CD4-positive, alpha-beta T cell (primary cell): ENCODE results near the gene ST6GAL1. TPM values are rescaled to one million over a fixed set of nuclear protein-coding genes. Genes with fewer than 3 reads are reported as not detected.

Source experiments
- ATAC-seq: fragments of 200-7000 bp; cut with Tn5 transposase; one replicate; pipeline ENCODE4 v1.10.0; 2022; ENCODE audit warnings: mild to moderate bottlenecking; ENCODE audit not compliant: poor library complexity
- CTCF ChIA-PET: fragments of 350-600 bp; sonication (Branson Sonifier 250); formaldehyde crosslinking; loops from one replicate; lab custom pipeline; 2021; ENCODE audit warnings: antibody characterized with exemption, inconsistent platforms; lab: Charles Lee
- POLR2A ChIA-PET: fragments of 350-600 bp; sonication (Branson Sonifier 250); formaldehyde crosslinking; loops from one replicate; lab custom pipeline; 2021; ENCODE audit warnings: antibody characterized with exemption, inconsistent platforms; lab: Charles Lee
- DNase-seq, 14 experiments: peaks; one replicate each; pipeline ENCODE4 v3.0.0-alpha.2; 2013 to 2020; ENCODE audit warnings: mixed read lengths in 2 of 14
- H3K27ac ChIP-seq, 2 donors: one replicate each; pipeline versions ENCODE4 v1.5.1 to v1.7.0; 2013; ENCODE audit warnings: low read length in 2 of 2, low read depth in 1 of 2, mild to moderate bottlenecking in 1 of 2
- H3K27me3 ChIP-seq, 2 experiments: 1 replicate in 1 of 2; 2 replicates in 1 of 2; pipeline versions ENCODE4 v1.6.1 to v1.7.0; 2013; ENCODE audit warnings: low read length in 2 of 2, control low read depth in 1 of 2, mild to moderate bottlenecking in 1 of 2, moderate library complexity in 1 of 2; ENCODE audit not compliant: insufficient read depth in 2 of 2, control insufficient read depth in 1 of 2
- H3K36me3 ChIP-seq: one replicate; pipeline ENCODE4 v1.6.1; 2013; ENCODE audit warnings: low read length, control low read depth; ENCODE audit not compliant: insufficient read depth
- H3K4me1 ChIP-seq: one replicate; pipeline ENCODE4 v1.6.1; 2013; ENCODE audit warnings: low read length, control low read depth; ENCODE audit not compliant: insufficient read depth
- H3K4me3 ChIP-seq: one replicate; pipeline ENCODE4 v1.5.1; 2013; ENCODE audit warnings: mild to moderate bottlenecking, low read length, moderate library complexity
- H3K9me3 ChIP-seq, 2 experiments: 1 replicate in 1 of 2; 2 replicates in 1 of 2; pipeline versions ENCODE4 v1.6.1 to v1.7.0; 2013; ENCODE audit warnings: low read length in 2 of 2, mild to moderate bottlenecking in 2 of 2, control low read depth in 1 of 2, moderate library complexity in 1 of 2; ENCODE audit not compliant: control insufficient read depth in 1 of 2, insufficient read depth in 1 of 2
- H3K27ac Mint-ChIP-seq: one replicate; pipeline ENCODE4 v1.8.0; 2020; ENCODE audit warnings: mixed read lengths
- H3K27me3 Mint-ChIP-seq: one replicate; pipeline ENCODE4 v1.8.0; 2021; ENCODE audit warnings: mixed read lengths
- H3K36me3 Mint-ChIP-seq: one replicate; pipeline ENCODE4 v1.8.0; 2021; ENCODE audit warnings: low read depth, mixed read lengths
- H3K4me1 Mint-ChIP-seq: one replicate; pipeline ENCODE4 v1.8.0; 2021; ENCODE audit warnings: low read depth, mixed read lengths
- H3K4me3 Mint-ChIP-seq: one replicate; pipeline ENCODE4 v1.8.0; 2020; ENCODE audit warnings: mild to moderate bottlenecking, mixed read lengths
- H3K9me3 Mint-ChIP-seq: one replicate; pipeline ENCODE4 v1.8.0; 2020; ENCODE audit warnings: mixed read lengths
- intact Hi-C, 2 experiments: fragments of 100-400 bp; cut with DNase I in 1 of 2; cut with micrococcal nuclease in 1 of 2; formaldehyde crosslinking; loops; one replicate each; pipeline versions ENCODE4 v1.15.1 to v1.9.0; 2023 to 2025; cut with DNase I, micrococcal nuclease
- total RNA-seq, 174 experiments: library from RNA in 2 of 174; stranded (reverse) in 2 of 174; gene quantifications; one replicate each; pipeline ENCODE4 v1.2.3 and lab custom pipeline; 2021 to 2026
- TF ChIP-seq, protein P1 (sequence below): fragments of 200-600 bp; IDR thresholded peaks from one replicate; pipeline ENCODE4 v1.8.0; 2022; ENCODE audit warnings: antibody characterized with exemption, mild to moderate bottlenecking

The ST6GAL1 gene
- total RNA-seq, 2 experiments from 2014 or later = 27.6 to 29.1 TPM

DNA sequence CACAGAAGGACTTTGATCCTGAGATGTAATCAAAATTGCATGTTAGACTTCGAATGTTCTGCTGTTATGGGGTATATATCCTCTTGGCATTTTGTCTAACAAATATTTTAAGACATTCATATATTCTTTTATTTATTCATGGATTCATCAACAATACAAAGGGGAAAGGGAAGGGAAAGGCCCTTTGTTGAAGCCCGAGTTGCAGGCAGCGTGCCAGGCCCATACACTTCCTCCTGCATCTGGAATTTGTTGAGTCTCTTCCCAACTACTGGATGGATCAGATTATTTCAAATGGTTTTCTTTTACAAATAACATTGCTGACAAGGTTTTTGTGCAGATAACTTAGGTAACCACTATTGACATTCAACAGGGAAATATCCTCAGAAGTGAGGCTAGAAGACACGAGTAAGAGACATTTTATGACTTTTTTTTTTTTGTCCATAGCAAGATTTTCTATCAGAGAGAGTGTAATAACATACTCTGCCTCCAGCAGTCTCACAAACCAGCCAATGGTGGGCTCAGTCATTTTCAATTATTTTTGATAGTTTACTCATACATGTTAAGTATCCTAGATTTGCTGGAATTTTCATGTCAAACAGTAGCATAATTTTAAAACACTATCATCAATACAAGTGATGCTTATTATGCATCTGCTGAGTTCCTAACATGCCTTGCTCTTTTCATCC is 114.7 kb downstream of the ST6GAL1 start:
- Histone ChIP-seq H3K4me3 (no peak overlapping the region), H3K9me3 (no peaks in the 10 kb centered on the region), H3K27ac (no peak overlapping the region), H3K36me3 (peaks cover 79% of the 10 kb centered on the region), H3K27me3 (no peaks in the 10 kb centered on the region), H3K4me1 (peaks cover 66% of the 10 kb centered on the region)
- intact Hi-C loops = loop anchor here in 1 of 2 experiments (5.0 kb wide), 1 partner anchor 43 kb away; no protein-coding TSS in a partner anchor
- CTCF ChIA-PET = interaction anchor here (0.9 kb wide), 1 partner anchor 17 kb away, joined by 4 read pairs; no protein-coding TSS in a partner anchor
- no peaks in the 10 kb centered on the region for H3K9me3 Mint-ChIP-seq
- POLR2A ChIA-PET = interaction anchor here (0.9 to 12.6 kb wide), 5 partner anchors 16 to 195 kb away, joined by 3 to 180 read pairs (median 4); partner anchors contain the start of gene RPL39L
- TF ChIP-seq, protein P1, sequence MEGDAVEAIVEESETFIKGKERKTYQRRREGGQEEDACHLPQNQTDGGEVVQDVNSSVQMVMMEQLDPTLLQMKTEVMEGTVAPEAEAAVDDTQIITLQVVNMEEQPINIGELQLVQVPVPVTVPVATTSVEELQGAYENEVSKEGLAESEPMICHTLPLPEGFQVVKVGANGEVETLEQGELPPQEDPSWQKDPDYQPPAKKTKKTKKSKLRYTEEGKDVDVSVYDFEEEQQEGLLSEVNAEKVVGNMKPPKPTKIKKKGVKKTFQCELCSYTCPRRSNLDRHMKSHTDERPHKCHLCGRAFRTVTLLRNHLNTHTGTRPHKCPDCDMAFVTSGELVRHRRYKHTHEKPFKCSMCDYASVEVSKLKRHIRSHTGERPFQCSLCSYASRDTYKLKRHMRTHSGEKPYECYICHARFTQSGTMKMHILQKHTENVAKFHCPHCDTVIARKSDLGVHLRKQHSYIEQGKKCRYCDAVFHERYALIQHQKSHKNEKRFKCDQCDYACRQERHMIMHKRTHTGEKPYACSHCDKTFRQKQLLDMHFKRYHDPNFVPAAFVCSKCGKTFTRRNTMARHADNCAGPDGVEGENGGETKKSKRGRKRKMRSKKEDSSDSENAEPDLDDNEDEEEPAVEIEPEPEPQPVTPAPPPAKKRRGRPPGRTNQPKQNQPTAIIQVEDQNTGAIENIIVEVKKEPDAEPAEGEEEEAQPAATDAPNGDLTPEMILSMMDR = no peak
- ATAC-seq (no peak), DNase-seq (no peak)
- H3K27ac Mint-ChIP-seq = peak overlapping the region; percentile 93
- H3K36me3 Mint-ChIP-seq = peaks cover 93% of the 10 kb centered on the region
- no peaks in the 10 kb centered on the region for H3K27me3 Mint-ChIP-seq
- H3K4me3 Mint-ChIP-seq = peak overlapping the region; percentile 40
- H3K4me1 Mint-ChIP-seq = peaks cover 96% of the 10 kb centered on the region

DNA sequence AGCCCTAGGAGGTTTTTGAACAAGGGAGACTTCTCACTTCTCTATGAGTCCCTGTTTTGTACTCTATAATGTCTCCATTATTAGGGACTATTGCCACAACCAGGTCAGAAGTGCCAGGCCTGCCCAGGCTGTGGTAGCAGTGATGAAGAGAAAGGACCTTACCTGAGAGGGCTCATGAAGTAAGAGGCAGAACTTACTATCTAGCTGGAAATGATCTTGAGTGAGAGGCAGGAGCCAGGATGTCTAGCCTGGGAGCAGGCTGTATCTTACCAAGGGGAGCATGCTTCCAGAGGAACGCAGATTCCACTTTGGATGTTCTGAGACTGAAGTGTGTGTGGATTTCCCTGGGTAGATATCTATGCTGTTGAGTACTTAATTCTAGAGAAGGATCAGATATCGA is 115.7 kb downstream of the ST6GAL1 start:
- POLR2A ChIA-PET = interaction anchor here (0.5 to 12.6 kb wide), 4 partner anchors 17 to 1115 kb away, joined by 3 to 180 read pairs (median 4); no protein-coding TSS in a partner anchor
- TF ChIP-seq, protein P1 = no peak

DNA sequence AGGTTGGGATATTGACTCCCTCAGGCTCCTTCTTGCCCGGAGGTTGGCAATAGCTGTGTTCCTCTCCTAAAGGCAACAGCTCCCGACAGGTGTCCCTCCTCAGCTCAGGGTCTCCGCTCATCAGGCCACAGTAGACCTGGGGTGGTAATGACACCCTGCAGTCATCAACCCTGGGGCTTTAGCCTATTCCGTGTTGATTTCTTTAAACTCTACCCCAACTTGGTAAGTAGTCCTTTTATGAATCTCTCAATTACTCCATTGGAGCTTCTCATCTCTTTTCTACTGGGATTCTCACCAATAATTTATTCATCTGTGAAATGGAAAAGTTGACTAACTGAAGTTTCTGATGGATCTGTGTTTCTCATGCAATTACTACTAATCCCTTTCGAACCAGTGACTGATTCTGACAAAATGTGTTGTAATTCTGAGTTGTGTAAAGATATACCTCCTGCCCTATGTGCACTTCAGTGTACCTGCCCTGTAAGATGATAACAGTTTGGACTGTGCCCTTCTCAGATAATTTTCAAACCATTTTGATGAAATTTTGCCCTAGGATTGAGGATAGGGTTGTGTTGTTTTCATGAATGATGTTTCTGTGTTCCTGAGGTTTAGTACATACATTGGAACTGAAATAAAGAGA is 119.3 kb downstream of the ST6GAL1 start:
- no peak overlapping the region for H3K4me3 ChIP-seq
- ChIA-PET CTCF (no interaction called here), POLR2A (interaction anchor here (0.7 to 1.6 kb wide), 6 partner anchors 18 to 266 kb away, joined by 3 to 6 read pairs (median 4); partner anchors contain the start of gene EIF4A2)
- no peak overlapping the region for H3K27ac ChIP-seq
- peaks cover 39% of the 10 kb centered on the region for H3K4me1 ChIP-seq
- no peak for DNase-seq
- no peaks in the 10 kb centered on the region for H3K9me3 ChIP-seq
- intact Hi-C loops = no loop called here
- Mint-ChIP-seq H3K9me3 (peaks cover 3% of the 10 kb centered on the region), H3K27me3 (no peaks in the 10 kb centered on the region), H3K27ac (peak overlapping the region; percentile 93), H3K36me3 (peaks cover 96% of the 10 kb centered on the region), H3K4me1 (peaks cover 84% of the 10 kb centered on the region), H3K4me3 (peak overlapping the region; percentile 51)
- H3K36me3 ChIP-seq = peaks cover 70% of the 10 kb centered on the region
- TF ChIP-seq, protein P1 = no peak
- no peak for ATAC-seq
- H3K27me3 ChIP-seq = no peaks in the 10 kb centered on the region

More for the DNA sequence above, 115.7 kb downstream of the ST6GAL1 start:
- Mint-ChIP-seq H3K27ac (peak overlapping the region; percentile 93), H3K36me3 (peaks cover 93% of the 10 kb centered on the region), H3K9me3 (no peaks in the 10 kb centered on the region), H3K27me3 (no peaks in the 10 kb centered on the region), H3K4me1 (peaks cover 96% of the 10 kb centered on the region), H3K4me3 (peak overlapping the region; percentile 44)
- no peak for ATAC-seq
- no peak for DNase-seq
- Histone ChIP-seq H3K36me3 (peaks cover 79% of the 10 kb centered on the region), H3K9me3 (no peaks in the 10 kb centered on the region), H3K4me3 (no peak overlapping the region), H3K27me3 (no peaks in the 10 kb centered on the region), H3K27ac (peak overlapping the region in 1 of 2 donors; percentile 18), H3K4me1 (peaks cover 65% of the 10 kb centered on the region)
- CTCF ChIA-PET = interaction anchor here (1.2 kb wide), 1 partner anchor 18 kb away, joined by 4 read pairs; no protein-coding TSS in a partner anchor
- intact Hi-C loops = no loop called here
